OCI-LY1 (cell line): ENCODE data around the gene DCAKD.

Source experiments
- CTCF ChIP-seq: fragments of 200-600 bp; sonication (generic), shearing (Covaris generic); IDR thresholded peaks from 2 replicates; pipeline ENCODE4 v1.5.1; 2017; ENCODE audit warnings: mild to moderate bottlenecking, antibody characterized with exemption, low read length, moderate library complexity, mixed read lengths
- EZH2 ChIP-seq: fragments of 200-600 bp; sonication (generic), shearing (Covaris generic); IDR thresholded peaks from 2 replicates; pipeline ENCODE4 v1.8.0; 2017; ENCODE audit warnings: borderline replicate concordance, mixed run types, mild to moderate bottlenecking, antibody characterized with exemption, low read length, moderate library complexity, mixed read lengths

- TF ChIP-seq CTCF, result no peak
- no peak for TF ChIP-seq EZH2
Observed at GRCh38 chr17:45050481-45051059, 862 bp downstream of the DCAKD start.
